ENCODE measurements around the gene KCNE1. TPM values are rescaled to one million over a fixed set of nuclear protein-coding genes. Genes with fewer than 3 reads are reported as not detected.
"Not testable (repeated sequence)": the region's sequence is repeated elsewhere in the genome, so short reads cannot be mapped to it uniquely, and the experiment has no call there.

Gene KCNE1
- total RNA-seq, 2 experiments from 2014 or later, result not detected

DNA sequence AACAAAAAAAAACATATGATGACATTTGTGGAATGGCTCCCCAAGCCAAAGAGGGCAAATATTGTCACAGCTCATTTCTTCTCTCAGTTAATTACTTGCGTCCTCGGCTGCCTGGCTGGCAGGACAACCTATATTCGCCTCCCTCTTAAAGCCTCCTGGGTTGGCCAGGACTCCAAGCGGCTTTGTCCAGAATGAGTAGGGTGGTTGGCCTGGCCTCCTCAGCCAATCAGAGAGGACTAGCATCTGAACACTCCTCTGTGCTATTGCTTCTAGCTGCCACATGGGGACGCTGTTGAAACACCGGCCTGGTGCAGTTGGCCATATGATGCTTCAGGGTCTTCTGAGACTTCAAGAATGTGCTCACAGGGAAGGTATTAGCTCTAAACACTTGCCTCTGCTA, 83.6 kb downstream of the KCNE1 start:
- H3K4me3 Mint-ChIP-seq, H3K27ac Mint-ChIP-seq, CTCF ChIA-PET: not testable (repeated sequence)

DNA sequence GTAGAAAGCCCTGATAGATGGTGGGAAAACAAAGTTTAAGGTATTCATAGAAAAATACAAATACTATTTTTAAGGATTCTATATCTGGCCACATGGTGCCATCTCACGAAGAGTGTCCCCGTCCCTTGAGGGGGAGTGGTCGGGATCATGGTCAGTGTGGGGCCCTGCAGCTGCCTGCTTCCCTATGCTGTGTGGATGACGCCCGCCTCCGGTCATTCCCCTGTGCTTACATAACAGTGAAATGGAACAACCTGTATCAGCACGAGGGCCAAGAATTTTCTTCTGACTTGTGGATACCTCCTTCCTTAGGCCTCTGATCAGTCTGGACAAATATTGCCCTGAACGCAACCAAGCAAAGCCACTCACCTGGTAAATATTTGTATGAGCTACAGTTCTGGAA, 84.7 kb downstream of the KCNE1 start:
- CTCF ChIA-PET; H3K4me3 Mint-ChIP-seq; intact Hi-C loops (cut with micrococcal nuclease); H3K4me1 Mint-ChIP-seq (ENCODE audit: low read depth); H3K27ac Mint-ChIP-seq; H3K36me3 Mint-ChIP-seq (ENCODE audit: low read depth); H3K9me3 Mint-ChIP-seq; H3K27me3 Mint-ChIP-seq (ENCODE audit: low read depth); DNase-seq: not testable (repeated sequence)

More for the DNA sequence above, 83.6 kb downstream of the KCNE1 start:
- H3K4me1 Mint-ChIP-seq (ENCODE audit: low read depth); intact Hi-C loops (cut with micrococcal nuclease); H3K27me3 Mint-ChIP-seq (ENCODE audit: low read depth); DNase-seq; H3K9me3 Mint-ChIP-seq; H3K36me3 Mint-ChIP-seq (ENCODE audit: low read depth): not testable (repeated sequence)

DNA sequence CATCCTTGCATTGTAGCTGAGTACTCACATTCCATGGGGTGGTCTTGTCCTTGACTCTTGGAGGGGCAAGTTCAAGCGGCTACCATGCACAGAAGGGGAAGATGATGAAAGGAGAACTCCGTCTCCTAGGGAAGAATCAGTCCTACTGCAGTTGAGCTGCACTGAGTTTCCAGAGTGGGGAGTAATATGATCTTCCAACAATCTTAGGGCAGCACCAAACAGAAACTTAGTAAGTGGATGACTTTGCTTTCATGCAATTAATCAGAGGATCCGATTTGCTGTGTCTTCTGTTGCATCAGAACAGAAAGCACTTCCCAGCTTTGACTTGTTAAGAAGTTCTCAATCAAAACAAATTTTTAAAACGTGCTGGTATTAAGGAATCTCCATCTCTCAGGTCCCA, 88.2 kb downstream of the KCNE1 start, which contains the start of gene SMIM34:
Gene SMIM34 (minus strand): TSS at position 147 of the 400 bp plus-strand sequence. CDS start 112 bp downstream, at position 35.
- H3K4me3 Mint-ChIP-seq; H3K36me3 Mint-ChIP-seq (ENCODE audit: low read depth); DNase-seq; H3K27ac Mint-ChIP-seq; H3K9me3 Mint-ChIP-seq; CTCF ChIA-PET; intact Hi-C loops (cut with micrococcal nuclease); H3K4me1 Mint-ChIP-seq (ENCODE audit: low read depth); H3K27me3 Mint-ChIP-seq (ENCODE audit: low read depth): not testable (repeated sequence)

DNA sequence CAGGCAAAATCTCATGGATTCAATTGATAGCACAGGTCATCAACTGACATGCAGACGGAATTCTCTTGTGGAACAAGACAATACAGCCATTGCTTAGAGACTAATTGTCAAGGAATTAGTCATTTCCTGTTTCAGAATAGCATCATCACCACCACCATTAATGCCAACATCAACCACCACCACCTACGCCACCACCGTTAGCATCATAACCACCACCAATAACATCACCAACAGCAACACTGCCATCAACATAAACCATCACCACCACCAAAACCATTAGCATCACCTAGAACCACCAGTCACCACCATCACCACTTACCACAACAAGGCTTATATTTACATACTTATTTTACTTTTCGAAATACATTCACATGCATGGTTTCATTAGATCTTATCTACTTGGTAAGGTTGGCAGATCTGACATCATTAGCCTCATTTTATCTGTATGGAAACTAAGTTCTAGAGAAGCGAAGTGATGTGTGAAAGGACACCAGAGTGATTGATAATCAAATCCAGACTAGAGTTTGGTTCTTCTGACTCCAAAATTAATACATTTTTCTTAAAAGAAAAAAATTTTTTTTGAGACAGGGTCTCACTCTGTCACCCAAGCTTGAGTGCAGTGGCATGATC, 94.4 kb downstream of the KCNE1 start:
- H3K27ac Mint-ChIP-seq; intact Hi-C loops (cut with micrococcal nuclease); H3K36me3 Mint-ChIP-seq (ENCODE audit: low read depth); H3K4me3 Mint-ChIP-seq; H3K27me3 Mint-ChIP-seq (ENCODE audit: low read depth); H3K4me1 Mint-ChIP-seq (ENCODE audit: low read depth); H3K9me3 Mint-ChIP-seq; DNase-seq; CTCF ChIA-PET: not testable (repeated sequence)

DNA sequence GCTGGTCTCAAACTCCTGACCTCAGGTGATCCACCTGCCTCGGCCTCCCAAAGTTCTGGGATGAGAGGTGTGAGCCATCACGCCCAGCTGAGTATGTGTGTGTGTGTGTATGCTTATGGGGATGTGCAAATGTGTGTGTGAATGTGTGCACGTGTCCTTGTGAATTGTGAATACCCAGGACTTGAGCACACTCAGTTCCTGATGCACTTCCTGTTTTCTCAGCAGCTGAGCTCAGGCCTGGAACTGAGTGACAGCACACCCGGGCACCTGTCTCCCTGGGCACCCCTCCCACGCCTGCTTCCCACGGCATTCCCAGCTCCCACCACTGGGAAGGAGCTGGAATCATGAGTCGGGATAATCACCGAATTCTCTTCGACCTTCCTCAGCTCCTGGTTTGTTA, 104.7 kb downstream of the KCNE1 start:
- H3K27me3 Mint-ChIP-seq (ENCODE audit: low read depth); H3K36me3 Mint-ChIP-seq (ENCODE audit: low read depth); H3K27ac Mint-ChIP-seq; H3K4me1 Mint-ChIP-seq (ENCODE audit: low read depth); CTCF ChIA-PET; intact Hi-C loops (cut with micrococcal nuclease); DNase-seq; H3K9me3 Mint-ChIP-seq; H3K4me3 Mint-ChIP-seq: not testable (repeated sequence)

DNA sequence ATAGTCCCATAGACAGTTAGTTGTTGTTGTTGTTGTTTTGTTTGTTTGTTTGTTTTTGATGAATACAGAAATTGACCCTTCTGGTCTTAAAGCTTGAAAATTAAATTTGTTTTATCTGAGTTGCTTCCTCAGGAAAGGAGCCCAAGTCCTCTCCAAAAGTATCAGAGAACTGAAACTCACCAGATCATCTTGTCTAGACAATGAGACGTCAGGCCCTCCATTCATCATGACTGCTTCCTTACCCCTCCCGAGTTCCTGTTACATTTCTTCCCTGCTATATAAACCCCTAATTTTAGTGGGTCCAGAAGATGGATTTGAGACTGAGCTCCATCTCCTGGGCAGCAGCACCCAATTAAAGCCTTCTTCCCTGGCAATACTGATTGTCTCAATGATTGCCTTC, 105.3 kb downstream of the KCNE1 start:
- H3K36me3 Mint-ChIP-seq (ENCODE audit: low read depth); DNase-seq; H3K27me3 Mint-ChIP-seq (ENCODE audit: low read depth); intact Hi-C loops (cut with micrococcal nuclease); H3K4me3 Mint-ChIP-seq; H3K4me1 Mint-ChIP-seq (ENCODE audit: low read depth); H3K27ac Mint-ChIP-seq; H3K9me3 Mint-ChIP-seq; CTCF ChIA-PET: not testable (repeated sequence)

DNA sequence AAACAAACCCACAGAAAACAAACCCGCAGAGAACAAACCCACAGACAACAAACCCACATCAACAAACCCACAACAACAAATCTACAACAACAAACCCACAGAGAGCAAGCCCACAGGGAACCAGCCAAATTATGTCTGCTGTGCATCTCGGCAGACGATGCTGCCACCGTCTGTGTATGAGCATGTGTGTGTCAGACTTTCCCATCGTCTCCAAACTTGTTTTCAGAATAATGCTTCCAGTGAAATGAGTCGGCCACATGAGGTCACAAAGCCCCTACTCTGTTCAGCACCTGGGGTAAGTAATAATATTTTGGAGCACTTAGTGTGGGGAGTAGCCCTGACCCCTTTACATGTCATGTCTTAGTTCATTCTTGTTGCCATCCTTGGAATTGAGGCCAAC, 105.9 kb downstream of the KCNE1 start:
- H3K9me3 Mint-ChIP-seq; H3K27me3 Mint-ChIP-seq (ENCODE audit: low read depth); H3K27ac Mint-ChIP-seq; H3K4me1 Mint-ChIP-seq (ENCODE audit: low read depth); CTCF ChIA-PET; H3K4me3 Mint-ChIP-seq; DNase-seq; intact Hi-C loops (cut with micrococcal nuclease); H3K36me3 Mint-ChIP-seq (ENCODE audit: low read depth): not testable (repeated sequence)

DNA sequence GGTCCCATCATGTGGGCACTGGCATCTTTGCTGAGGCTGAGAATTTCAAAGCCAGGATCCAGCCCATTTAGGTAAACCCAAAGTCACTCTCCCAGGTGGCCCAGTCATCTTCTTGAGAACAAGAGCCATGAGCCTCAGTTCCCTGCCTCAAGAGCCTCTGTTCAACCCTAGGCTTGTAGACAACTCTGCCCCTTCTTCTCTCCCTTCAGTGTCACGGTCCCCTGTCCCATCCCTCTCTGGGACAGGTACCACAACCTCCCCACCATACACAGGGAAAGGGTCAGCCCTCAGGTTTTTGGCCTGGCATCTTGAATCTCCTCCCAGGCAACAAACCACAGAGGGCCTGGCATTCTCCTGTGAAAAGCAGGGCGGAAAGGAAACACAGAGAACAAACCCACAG, 106.3 kb downstream of the KCNE1 start:
- intact Hi-C loops (cut with micrococcal nuclease); H3K4me1 Mint-ChIP-seq (ENCODE audit: low read depth): not testable (repeated sequence)

DNA sequence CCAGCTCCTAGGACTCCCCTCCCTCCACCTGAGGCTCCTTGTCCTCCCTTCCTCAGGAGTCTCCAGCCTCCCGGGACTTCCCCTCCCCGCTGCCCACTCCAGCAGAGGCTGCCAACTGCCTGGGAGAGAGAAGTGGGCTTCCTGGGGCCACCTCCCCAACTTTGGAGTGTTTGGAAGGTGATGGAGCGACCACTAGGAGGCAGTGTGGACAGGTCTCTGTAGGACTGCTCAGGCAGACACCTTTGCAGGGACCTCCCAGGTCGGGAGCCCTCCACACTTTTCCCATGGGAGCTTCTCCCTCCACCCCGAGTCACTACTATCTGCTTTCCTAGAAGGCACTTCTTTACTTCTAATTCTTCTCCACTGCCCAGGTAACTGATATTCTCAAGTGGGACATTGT, 107.3 kb downstream of the KCNE1 start:
- intact Hi-C loops (cut with micrococcal nuclease); H3K9me3 Mint-ChIP-seq; CTCF ChIA-PET; H3K4me3 Mint-ChIP-seq; H3K27me3 Mint-ChIP-seq (ENCODE audit: low read depth); DNase-seq; H3K27ac Mint-ChIP-seq; H3K4me1 Mint-ChIP-seq (ENCODE audit: low read depth); H3K36me3 Mint-ChIP-seq (ENCODE audit: low read depth): not testable (repeated sequence)

More for the DNA sequence above, 106.3 kb downstream of the KCNE1 start:
- H3K4me3 Mint-ChIP-seq; H3K27me3 Mint-ChIP-seq (ENCODE audit: low read depth); CTCF ChIA-PET; H3K27ac Mint-ChIP-seq; H3K9me3 Mint-ChIP-seq; H3K36me3 Mint-ChIP-seq (ENCODE audit: low read depth); DNase-seq: not testable (repeated sequence)

DNA sequence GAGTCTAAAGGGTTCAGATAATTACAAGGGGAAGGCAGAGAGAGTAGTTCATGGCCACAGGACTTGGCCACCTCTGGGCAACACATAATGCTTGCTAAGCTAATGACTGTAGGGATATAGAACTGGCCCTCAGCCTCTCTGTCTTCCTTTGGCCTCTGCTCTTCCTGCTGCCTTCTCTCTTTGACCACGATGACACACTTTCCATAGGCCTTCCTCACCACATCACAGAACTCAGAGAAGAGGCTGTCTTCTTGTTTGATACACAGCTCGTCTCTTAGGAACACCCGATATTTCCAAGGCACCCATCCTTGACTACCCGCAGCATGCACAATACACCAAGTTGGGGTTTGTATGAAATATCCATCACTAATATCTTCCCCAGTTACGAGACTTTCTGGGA, 111.5 kb downstream of the KCNE1 start:
- H3K4me3 Mint-ChIP-seq; DNase-seq; H3K27me3 Mint-ChIP-seq (ENCODE audit: low read depth); intact Hi-C loops (cut with micrococcal nuclease); CTCF ChIA-PET; H3K36me3 Mint-ChIP-seq (ENCODE audit: low read depth); H3K27ac Mint-ChIP-seq; H3K9me3 Mint-ChIP-seq; H3K4me1 Mint-ChIP-seq (ENCODE audit: low read depth): not testable (repeated sequence)

Other genes starting within 250 kb of the KCNE1 start
- gene KCNE2, start 148.2 kb downstream of the KCNE1 start, total RNA-seq, result not detected
- 10 to 100 TPM; 16.4 to 16.5 TPM for gene SMIM11, start 136.7 kb downstream of the KCNE1 start, total RNA-seq
- not detected for gene SMIM34, start 88.3 kb downstream of the KCNE1 start, total RNA-seq
- 1 to 10 TPM; 2.3 to 2.9 TPM for gene RCAN1, start 102.9 kb upstream of the KCNE1 start, total RNA-seq
- gene CLIC6, start 156.8 kb upstream of the KCNE1 start, total RNA-seq, result under 1 TPM; 0.10 to 0.12 TPM